Stimulated activated CD8-positive, alpha-beta memory T cell treated with anti-CD3 and anti-CD28 coated beads, Interleukin-4, amount 100 ng/mL, for 24 hours (primary cell): ENCODE results near the gene KDM4B.
A peak's percentile ranks its signal among the peaks of the same experiment; 100 is the strongest.
"Not testable (repeated sequence)": the region's sequence is repeated elsewhere in the genome, so short reads cannot be mapped to it uniquely, and the experiment has no call there.

ENCODE experiments used
- DNase-seq: peaks from one replicate; pipeline ENCODE4 v3.0.0-alpha.2; 2020; ENCODE audit warnings: low read depth

The KDM4B gene

GRCh38 chr19:5150902-5151741, 182.2 kb downstream of the KDM4B start:
- DNase-seq = no peak

- no peak for DNase-seq
Observed at GRCh38 chr19:5152013-5152763, 183.3 kb downstream of the KDM4B start.

GRCh38 chr19:5152767-5153532, 184.0 kb downstream of the KDM4B start:
- no peak for DNase-seq

- no peak for DNase-seq
Observed at GRCh38 chr19:5153601-5154128, 184.8 kb downstream of the KDM4B start.

- DNase-seq = peak; percentile 41
Observed at GRCh38 chr19:5154129-5154798, 185.4 kb downstream of the KDM4B start.

GRCh38 chr19:5154799-5155426, 186.0 kb downstream of the KDM4B start:
- no peak for DNase-seq

- DNase-seq = no peak
Observed at GRCh38 chr19:5155586-5156210, 186.8 kb downstream of the KDM4B start.

GRCh38 chr19:5156231-5156986, 187.5 kb downstream of the KDM4B start:
- no peak for DNase-seq

- DNase-seq = no peak
Observed at GRCh38 chr19:5157186-5157585, 188.3 kb downstream of the KDM4B start.

- DNase-seq = not testable (repeated sequence)
Observed at GRCh38 chr19:5158549-5159134, 189.7 kb downstream of the KDM4B start.

GRCh38 chr19:5160158-5160795, 191.4 kb downstream of the KDM4B start:
- not testable (repeated sequence) for DNase-seq

- DNase-seq = not testable (repeated sequence)
Observed at GRCh38 chr19:5164845-5165696, 196.2 kb downstream of the KDM4B start.

GRCh38 chr19:5165697-5166019, 196.7 kb downstream of the KDM4B start:
- no peak for DNase-seq

- DNase-seq = no peak
Observed at GRCh38 chr19:5166262-5166661, 197.3 kb downstream of the KDM4B start.

GRCh38 chr19:5170329-5170745, 201.4 kb downstream of the KDM4B start:
- DNase-seq = peak; percentile 42

- DNase-seq = no peak
Observed at GRCh38 chr19:5171711-5172110, 202.8 kb downstream of the KDM4B start.

GRCh38 chr19:5172859-5173630, 204.1 kb downstream of the KDM4B start:
- DNase-seq = no peak
